C4-2B (cell line): ENCODE data around the gene NRTN.

Experiments
- CTCF ChIP-seq: fragments of 450-650 bp; conservative IDR thresholded peaks from 2 replicates; pipeline ENCODE4 v1.5.1; 2017; ENCODE audit warnings: mild to moderate bottlenecking
- ZFX ChIP-seq: fragments of 450-650 bp; IDR thresholded peaks from 2 replicates; pipeline ENCODE4 v1.6.1; 2017

- TF ChIP-seq CTCF (no peak), ZFX (no peak)
These were observed 66.1 kb downstream of the NRTN start for GRCh38 chr19:5870986-5871394.
